ENCODE results near the gene TEKT2. TPM values are rescaled to one million over a fixed set of nuclear protein-coding genes. Genes with fewer than 3 reads are reported as not detected.

TEKT2 gene
- total and polyA plus RNA-seq, 2 donors (not counting 1 experiment from before 2014, with no cell fraction given): 0.09 to 0.50 TPM

DNA sequence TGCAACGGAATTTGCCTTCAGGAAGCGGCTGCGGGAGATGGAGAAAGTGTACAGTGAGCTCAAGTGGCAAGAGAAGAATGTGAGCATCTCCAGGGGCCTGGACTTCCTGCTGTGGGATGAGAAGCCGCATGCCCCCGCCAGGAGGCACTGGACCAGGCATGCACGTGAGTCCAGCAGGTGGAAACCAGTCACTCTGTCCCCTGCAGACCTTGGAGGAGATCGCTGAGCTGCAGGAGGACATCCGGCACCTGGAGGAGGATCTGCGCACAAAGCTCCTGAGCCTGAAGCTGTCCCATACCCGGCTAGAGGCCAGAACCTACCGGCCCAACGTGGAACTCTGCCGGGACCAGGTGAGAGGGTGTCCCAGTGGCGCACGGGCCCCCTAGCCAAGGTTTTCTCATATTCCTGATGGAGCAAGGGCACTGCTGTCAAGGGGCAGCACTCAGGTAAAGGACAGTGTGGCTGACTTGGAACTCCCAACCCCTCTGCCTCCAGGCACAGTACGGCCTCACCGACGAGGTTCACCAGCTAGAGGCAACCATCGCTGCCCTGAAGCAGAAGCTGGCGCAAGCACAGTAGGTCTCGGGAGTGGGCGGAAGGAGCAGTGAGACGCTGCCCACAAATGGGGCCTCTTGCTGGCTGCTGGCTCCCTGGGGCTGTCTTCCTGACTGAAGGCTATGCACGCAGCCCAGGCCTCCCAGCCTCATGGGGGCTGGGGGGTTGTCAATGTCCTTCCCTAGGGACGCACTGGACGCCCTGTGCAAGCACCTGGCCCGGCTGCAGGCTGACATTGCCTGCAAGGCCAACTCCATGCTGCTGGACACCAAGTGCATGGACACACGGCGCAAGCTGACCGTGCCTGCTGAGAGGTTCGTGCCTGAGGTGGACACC is 3.6 kb downstream of the TEKT2 start:
- Histone ChIP-seq H4K20me1 (ENCODE audit: control insufficient read depth, extremely low read depth, insufficient read depth, low read length) (no peaks in the 10 kb centered on the region), H2AFZ (ENCODE audit: low read length) (peak overlapping the region; percentile 92), H3K79me2 (ENCODE audit: control insufficient read depth, insufficient read depth, low read length) (peaks cover 26% of the 10 kb centered on the region), H3K4me3 (replicated peaks in 1 of 4; ENCODE audit: control extremely low read depth in 1 of 4, insufficient read depth in 1 of 4, low read depth in 3 of 4, low read length in 4 of 4) (no peak overlapping the region), H3K27ac (ENCODE audit: insufficient read depth, low read length) (no peak overlapping the region), H3K27me3 (ENCODE audit: control insufficient read depth, insufficient read depth, low read length) (no peaks in the 10 kb centered on the region), H3K9me3 (ENCODE audit: control insufficient read depth, insufficient read depth, low read depth, low read length) (no peaks in the 10 kb centered on the region), H3K36me3 (ENCODE audit: control insufficient read depth, insufficient read depth, low read length) (peaks cover 9% of the 10 kb centered on the region), H3K4me1 (ENCODE audit: control insufficient read depth, extremely low read depth, insufficient read depth, low read length) (peaks cover 8% of the 10 kb centered on the region), H3K9ac (ENCODE audit: insufficient read depth, low read length) (no peak overlapping the region), H3K4me2 (ENCODE audit: extremely low read depth, insufficient read depth, low read length) (no peak overlapping the region)
- no peak for TF ChIP-seq EZH2 (IDR thresholded peaks at IDR 0.05; ENCODE audit: low read length, missing control alignments)
- TF ChIP-seq, protein P1, sequence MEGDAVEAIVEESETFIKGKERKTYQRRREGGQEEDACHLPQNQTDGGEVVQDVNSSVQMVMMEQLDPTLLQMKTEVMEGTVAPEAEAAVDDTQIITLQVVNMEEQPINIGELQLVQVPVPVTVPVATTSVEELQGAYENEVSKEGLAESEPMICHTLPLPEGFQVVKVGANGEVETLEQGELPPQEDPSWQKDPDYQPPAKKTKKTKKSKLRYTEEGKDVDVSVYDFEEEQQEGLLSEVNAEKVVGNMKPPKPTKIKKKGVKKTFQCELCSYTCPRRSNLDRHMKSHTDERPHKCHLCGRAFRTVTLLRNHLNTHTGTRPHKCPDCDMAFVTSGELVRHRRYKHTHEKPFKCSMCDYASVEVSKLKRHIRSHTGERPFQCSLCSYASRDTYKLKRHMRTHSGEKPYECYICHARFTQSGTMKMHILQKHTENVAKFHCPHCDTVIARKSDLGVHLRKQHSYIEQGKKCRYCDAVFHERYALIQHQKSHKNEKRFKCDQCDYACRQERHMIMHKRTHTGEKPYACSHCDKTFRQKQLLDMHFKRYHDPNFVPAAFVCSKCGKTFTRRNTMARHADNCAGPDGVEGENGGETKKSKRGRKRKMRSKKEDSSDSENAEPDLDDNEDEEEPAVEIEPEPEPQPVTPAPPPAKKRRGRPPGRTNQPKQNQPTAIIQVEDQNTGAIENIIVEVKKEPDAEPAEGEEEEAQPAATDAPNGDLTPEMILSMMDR (conservative IDR thresholded peaks at IDR 0.05 in 1 of 2, IDR thresholded peaks at IDR 0.05 in 1 of 2; ENCODE audit: low read depth in 1 of 2, low read length in 2 of 2): no peak
- DNase-seq (ENCODE audit: low read depth in 2 of 2): no peak

DNA sequence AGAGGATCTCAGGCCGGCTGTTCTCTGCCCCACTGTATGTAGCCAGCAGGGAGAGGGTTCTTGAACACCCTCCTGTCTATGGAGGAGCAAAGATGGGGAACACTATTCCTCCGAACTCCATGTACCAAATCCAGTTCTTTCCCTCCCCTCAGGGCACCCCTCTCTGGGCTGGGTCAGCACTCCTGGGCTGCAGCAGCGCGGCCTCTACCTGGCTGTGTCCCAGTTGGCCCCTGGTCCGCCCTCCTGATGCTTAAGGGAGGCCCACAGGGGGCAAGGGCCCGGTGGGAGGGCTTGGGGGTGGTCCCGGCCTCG is 4.3 kb downstream of the TEKT2 start:
- Histone ChIP-seq H4K20me1 (ENCODE audit: control insufficient read depth, extremely low read depth, insufficient read depth, low read length) (no peaks in the 10 kb centered on the region), H3K4me3 (replicated peaks in 1 of 4; ENCODE audit: control extremely low read depth in 1 of 4, insufficient read depth in 1 of 4, low read depth in 3 of 4, low read length in 4 of 4) (peak overlapping the region; percentile 42 to 98 (median 68)), H3K36me3 (ENCODE audit: control insufficient read depth, insufficient read depth, low read length) (peaks cover 16% of the 10 kb centered on the region), H3K27ac (ENCODE audit: insufficient read depth, low read length) (peak overlapping the region; percentile 45), H3K9me3 (ENCODE audit: control insufficient read depth, insufficient read depth, low read depth, low read length) (no peaks in the 10 kb centered on the region), H3K9ac (ENCODE audit: insufficient read depth, low read length) (peak overlapping the region; percentile 73), H3K27me3 (ENCODE audit: control insufficient read depth, insufficient read depth, low read length) (no peaks in the 10 kb centered on the region), H3K79me2 (ENCODE audit: control insufficient read depth, insufficient read depth, low read length) (peaks cover 26% of the 10 kb centered on the region), H3K4me1 (ENCODE audit: control insufficient read depth, extremely low read depth, insufficient read depth, low read length) (peaks cover 8% of the 10 kb centered on the region), H3K4me2 (ENCODE audit: extremely low read depth, insufficient read depth, low read length) (peak overlapping the region; percentile 81), H2AFZ (ENCODE audit: low read length) (peak overlapping the region; percentile 92)
- TF ChIP-seq, protein P1 (conservative IDR thresholded peaks at IDR 0.05 in 1 of 2, IDR thresholded peaks at IDR 0.05 in 1 of 2; ENCODE audit: low read depth in 1 of 2, low read length in 2 of 2): no peak
- TF ChIP-seq EZH2 (IDR thresholded peaks at IDR 0.05; ENCODE audit: low read length, missing control alignments): no peak
- DNase-seq (ENCODE audit: low read depth in 2 of 2): no peak

DNA sequence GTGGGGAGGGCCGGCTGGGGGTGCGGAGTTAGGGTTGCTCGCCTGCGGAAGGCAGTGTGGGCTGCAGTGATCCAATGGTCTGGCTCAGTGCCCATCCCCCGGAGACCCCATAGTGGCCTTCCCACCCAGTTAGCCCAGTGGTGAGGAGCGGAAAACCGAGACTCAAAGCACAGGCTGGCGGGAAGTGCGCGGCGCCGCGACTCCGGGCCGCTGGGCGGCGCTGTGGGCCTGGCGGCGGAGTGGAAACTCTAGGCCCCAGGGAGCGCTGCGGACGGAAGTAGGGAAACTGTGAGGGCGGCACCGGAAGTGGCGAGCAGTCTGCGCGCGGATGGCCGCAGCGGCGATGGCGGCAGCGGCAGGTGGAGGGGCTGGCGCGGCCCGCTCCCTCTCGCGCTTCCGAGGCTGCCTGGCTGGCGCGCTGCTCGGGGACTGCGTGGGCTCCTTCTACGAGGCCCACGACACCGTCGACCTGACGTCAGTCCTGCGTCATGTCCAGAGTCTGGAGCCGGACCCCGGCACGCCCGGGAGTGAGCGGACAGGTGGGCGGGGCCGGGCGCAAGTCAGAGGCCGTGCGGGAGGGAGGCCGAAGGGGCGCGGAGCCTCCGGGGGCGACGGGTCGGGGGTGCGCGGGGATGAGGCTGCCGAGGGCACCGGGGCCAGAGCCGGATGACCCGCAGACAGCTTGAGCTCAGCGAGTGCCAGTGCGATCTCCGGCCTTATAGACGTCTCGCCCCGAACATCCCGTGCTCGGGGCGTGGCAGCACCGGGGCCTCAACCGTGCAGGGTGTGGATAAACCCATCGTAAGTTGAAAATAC is 4.9 kb downstream of the TEKT2 start, which contains the start of gene ADPRS:
Gene ADPRS, plus strand, starts transcription at position 316 of the 816 bp plus-strand sequence. Its CDS starts 13 bp downstream, at position 329.
- Histone ChIP-seq H3K9ac (ENCODE audit: insufficient read depth, low read length) (peak within 1 kb of the TSS; percentile 73), H3K36me3 (ENCODE audit: control insufficient read depth, insufficient read depth, low read length) (peaks cover 22% of the 10 kb centered on the region), H3K27me3 (ENCODE audit: control insufficient read depth, insufficient read depth, low read length) (no peaks in the 10 kb centered on the region), H3K4me1 (ENCODE audit: control insufficient read depth, extremely low read depth, insufficient read depth, low read length) (peaks cover 8% of the 10 kb centered on the region), H3K79me2 (ENCODE audit: control insufficient read depth, insufficient read depth, low read length) (peaks cover 26% of the 10 kb centered on the region), H3K9me3 (ENCODE audit: control insufficient read depth, insufficient read depth, low read depth, low read length) (no peaks in the 10 kb centered on the region), H3K4me3 (replicated peaks in 1 of 4; ENCODE audit: control extremely low read depth in 1 of 4, insufficient read depth in 1 of 4, low read depth in 3 of 4, low read length in 4 of 4) (peak within 1 kb of the TSS; percentile 83 to 98 (median 90)), H4K20me1 (ENCODE audit: control insufficient read depth, extremely low read depth, insufficient read depth, low read length) (no peaks in the 10 kb centered on the region), H2AFZ (ENCODE audit: low read length) (peak within 1 kb of the TSS; percentile 94), H3K27ac (ENCODE audit: insufficient read depth, low read length) (peak within 1 kb of the TSS; percentile 87), H3K4me2 (ENCODE audit: extremely low read depth, insufficient read depth, low read length) (peak within 1 kb of the TSS; percentile 100)
- peak; percentile 91 for DNase-seq (ENCODE audit: low read depth in 2 of 2)
- no peak for TF ChIP-seq EZH2 (IDR thresholded peaks at IDR 0.05; ENCODE audit: low read length, missing control alignments)
- TF ChIP-seq, protein P1 (conservative IDR thresholded peaks at IDR 0.05 in 1 of 2, IDR thresholded peaks at IDR 0.05 in 1 of 2; ENCODE audit: low read depth in 1 of 2, low read length in 2 of 2): peak; percentile 85 to 91

Measured in fibroblast of lung (primary cell).